Esophagus muscularis mucosa (tissue), 4 donors: ENCODE measurements around the gene PNKP.

Source experiments
- EP300 ChIP-seq: sonication (generic); formaldehyde crosslinking; IDR thresholded peaks from one replicate; pipeline ENCODE4 v1.6.1; 2017; ENCODE audit warnings: antibody characterized with exemption
- POLR2A ChIP-seq: fragments of 450-650 bp; IDR thresholded peaks from one replicate; pipeline ENCODE4 v1.6.1; 2017; ENCODE audit warnings: antibody characterized with exemption, moderate library complexity, mild to moderate bottlenecking, low read depth
- POLR2AphosphoS5 ChIP-seq, 2 donors: sonication (generic); formaldehyde crosslinking; IDR thresholded peaks; one replicate each; pipeline ENCODE4 v1.6.1; 2017; ENCODE audit warnings: antibody characterized with exemption in 2 of 2
- TF ChIP-seq, protein P1 (sequence below), 3 experiments: fragments of 200-600 bp in 2 of 3; fragments of 450-650 bp in 1 of 3; sonication (generic) in 2 of 3; IDR thresholded peaks; one replicate each; pipeline ENCODE4 v1.5.1; 2017 to 2019; ENCODE audit warnings: antibody characterized with exemption in 3 of 3, mild to moderate bottlenecking in 2 of 3, moderate library complexity in 1 of 3

DNA sequence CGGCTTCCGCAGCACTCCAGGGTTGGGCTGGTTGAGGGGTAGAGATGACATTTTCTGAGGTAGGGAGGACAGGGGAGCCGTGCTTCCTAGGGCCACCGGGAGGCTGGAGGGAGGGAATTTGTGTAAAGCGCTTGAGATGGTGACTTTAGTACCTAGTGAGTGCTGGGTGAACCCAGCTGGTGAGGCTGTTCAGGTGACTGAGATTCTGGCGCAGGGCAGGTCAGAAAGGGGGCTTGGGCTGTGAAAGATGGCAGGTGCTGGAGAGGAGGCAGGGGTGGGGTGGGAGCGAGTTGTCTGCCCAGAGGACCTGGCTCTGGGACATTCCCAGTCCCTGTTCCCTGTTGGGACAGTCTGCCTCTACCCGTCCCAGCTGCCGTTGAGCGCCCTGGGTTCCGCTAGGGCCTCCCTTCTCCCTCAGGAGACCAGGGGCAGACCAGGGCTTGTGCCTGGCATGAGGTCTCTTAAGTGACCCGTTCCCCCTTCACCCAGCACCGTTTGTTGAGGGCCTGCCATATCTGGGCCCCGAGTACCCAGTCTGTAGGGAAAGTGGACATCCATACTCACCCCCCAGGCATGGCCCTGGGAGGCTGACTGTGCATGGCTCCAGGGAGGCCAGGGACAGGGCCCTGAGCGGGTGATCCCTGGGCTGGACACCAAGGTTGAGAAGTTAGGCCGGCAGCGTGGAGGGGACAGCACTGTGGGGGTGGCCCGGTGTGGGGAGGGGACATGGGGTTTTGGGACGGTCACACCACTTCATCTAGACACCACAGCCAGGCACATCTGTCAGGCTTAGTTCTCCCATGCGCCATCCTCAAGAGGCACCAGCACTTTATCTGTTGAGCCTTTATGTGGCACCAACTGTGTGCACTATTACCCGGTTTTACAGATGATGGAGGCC lies 11.5 kb downstream of the PNKP start:
- no peak for TF ChIP-seq EP300
- no peak for TF ChIP-seq POLR2A
- TF ChIP-seq, protein P1, sequence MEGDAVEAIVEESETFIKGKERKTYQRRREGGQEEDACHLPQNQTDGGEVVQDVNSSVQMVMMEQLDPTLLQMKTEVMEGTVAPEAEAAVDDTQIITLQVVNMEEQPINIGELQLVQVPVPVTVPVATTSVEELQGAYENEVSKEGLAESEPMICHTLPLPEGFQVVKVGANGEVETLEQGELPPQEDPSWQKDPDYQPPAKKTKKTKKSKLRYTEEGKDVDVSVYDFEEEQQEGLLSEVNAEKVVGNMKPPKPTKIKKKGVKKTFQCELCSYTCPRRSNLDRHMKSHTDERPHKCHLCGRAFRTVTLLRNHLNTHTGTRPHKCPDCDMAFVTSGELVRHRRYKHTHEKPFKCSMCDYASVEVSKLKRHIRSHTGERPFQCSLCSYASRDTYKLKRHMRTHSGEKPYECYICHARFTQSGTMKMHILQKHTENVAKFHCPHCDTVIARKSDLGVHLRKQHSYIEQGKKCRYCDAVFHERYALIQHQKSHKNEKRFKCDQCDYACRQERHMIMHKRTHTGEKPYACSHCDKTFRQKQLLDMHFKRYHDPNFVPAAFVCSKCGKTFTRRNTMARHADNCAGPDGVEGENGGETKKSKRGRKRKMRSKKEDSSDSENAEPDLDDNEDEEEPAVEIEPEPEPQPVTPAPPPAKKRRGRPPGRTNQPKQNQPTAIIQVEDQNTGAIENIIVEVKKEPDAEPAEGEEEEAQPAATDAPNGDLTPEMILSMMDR (IDR thresholded peaks at IDR 0.05), result no peak
- no peak for TF ChIP-seq POLR2AphosphoS5 (IDR thresholded peaks at IDR 0.05)
